GM19328 (cell line): ENCODE measurements around the gene NUTM2B.
"Not testable (repeated sequence)": the region's sequence is repeated elsewhere in the genome, so short reads cannot be mapped to it uniquely, and the experiment has no call there.

Experiments
- ATAC-seq: cut with Tn5 transposase; IDR thresholded peaks from one replicate; pipeline ENCODE4 v1.9.1; 2021; ENCODE audit warnings: mild to moderate bottlenecking, moderate library complexity; ENCODE audit not compliant: unreplicated experiment

Gene NUTM2B

GRCh38 chr10:79744844-79745243 is 41.8 kb downstream of the NUTM2B start:
- not testable (repeated sequence) for ATAC-seq

DNA sequence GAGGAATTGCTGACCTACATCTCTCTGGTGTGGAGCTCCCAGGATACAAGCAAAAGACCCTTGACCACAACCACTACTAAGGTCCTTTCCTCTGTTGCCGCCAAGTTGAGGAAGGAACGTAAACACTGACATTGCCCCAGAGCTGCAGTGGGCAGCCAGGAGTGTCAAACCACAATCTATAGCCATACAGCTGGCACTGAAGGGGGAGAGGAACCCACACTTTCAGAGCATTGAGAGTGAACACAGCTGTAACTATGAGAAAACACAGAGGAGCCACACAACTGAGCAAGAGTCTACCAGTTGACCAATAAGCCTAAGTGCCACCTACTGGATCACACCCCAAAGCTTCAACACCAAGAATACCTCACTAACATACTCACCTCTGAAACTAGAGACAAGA is 45.5 kb downstream of the NUTM2B start:
- not testable (repeated sequence) for ATAC-seq

DNA sequence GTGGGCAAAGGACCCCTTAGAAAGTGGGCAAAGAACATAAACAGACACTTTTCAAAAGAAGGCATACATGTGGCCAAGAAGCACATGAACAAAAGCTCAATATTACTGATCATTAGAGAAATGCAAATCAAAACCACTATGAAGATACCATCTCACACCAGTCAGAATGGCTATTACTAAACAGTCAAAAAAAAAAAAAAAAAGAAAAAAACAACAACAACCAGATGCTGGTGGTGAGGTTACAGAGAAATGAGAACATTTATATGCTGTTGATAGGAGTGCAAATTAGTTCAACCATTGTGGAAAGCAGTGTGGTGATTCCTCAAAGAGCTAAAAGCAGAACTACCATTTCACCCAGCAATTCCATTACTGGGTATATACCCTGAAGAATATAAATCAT is 50.6 kb downstream of the NUTM2B start:
- ATAC-seq = not testable (repeated sequence)

DNA sequence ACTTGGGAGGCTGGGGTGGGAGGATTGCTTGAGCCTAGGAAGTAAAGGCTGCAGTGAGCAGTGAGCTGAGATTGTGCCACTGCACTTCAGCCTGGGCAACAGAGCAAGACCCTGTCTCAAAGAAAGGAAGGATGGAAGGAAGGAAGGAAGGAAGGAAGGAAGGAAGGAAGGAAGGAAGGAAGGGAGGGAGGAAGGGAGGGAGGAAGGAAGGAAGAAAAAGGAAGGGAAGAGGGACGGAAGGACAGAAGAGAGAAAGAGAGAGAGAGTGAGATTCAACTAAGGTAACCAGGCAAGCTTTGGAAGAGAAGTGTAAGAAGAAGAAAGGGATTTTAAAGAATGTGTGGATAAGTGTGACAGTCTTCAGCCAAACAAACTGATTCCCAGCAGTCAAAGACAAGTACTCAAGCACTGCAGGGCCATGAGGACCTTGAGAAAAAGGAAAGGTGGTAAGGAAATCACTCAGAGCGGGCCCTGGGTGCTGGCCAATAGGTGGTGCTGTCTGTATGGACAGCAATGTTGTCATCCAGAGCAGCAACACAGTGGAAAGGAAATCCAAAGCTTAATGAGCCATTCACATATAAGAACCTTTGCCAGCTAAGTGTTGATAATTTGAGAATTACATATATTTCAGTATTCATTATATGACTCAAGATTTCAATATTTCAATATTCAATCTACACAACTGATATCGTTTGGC is 55.4 kb downstream of the NUTM2B start:
- not testable (repeated sequence) for ATAC-seq
